Endothelial cell of umbilical vein (primary cell): ENCODE data around the gene RC3H1. TPM values are rescaled to one million over a fixed set of nuclear protein-coding genes. Genes with fewer than 3 reads are reported as not detected.

Experiments
- BruUV-seq: library from RNA; stranded (reverse); fragments of 400-500 nt; replicated peaks from 2 replicates; lab custom pipeline; 2021; lab: Mats Ljungman, UMichigan
- CTCF ChIA-PET: fragments of 300-600, 350-600 bp; sonication (Branson Sonifier 250); formaldehyde crosslinking; loops from one replicate; lab custom pipeline; 2021; ENCODE audit warnings: antibody characterized with exemption, inconsistent platforms; lab: Charles Lee
- POLR2A ChIA-PET: fragments of 300-600, 350-600 bp; sonication (Branson Sonifier 250); formaldehyde crosslinking; loops from one replicate; lab custom pipeline; 2021; ENCODE audit warnings: antibody characterized with exemption, inconsistent platforms; lab: Charles Lee
- DNase-seq: peaks from one replicate; pipeline ENCODE4 v3.0.0-alpha.2; 2011; ENCODE audit warnings: low read depth, low spot score
- FAIRE-seq: peaks from 2 replicates; lab custom pipeline; 2011; peaks lifted over from hg19 to GRCh38; lab: Jason Lieb, UNC
- H2AFZ ChIP-seq: 2 replicates; pipeline ENCODE4 v1.6.0; 2012; ENCODE audit warnings: low read depth, low read length, control low read depth, inconsistent platforms
- H3K27ac ChIP-seq: 2 replicates; pipeline ENCODE4 v1.5.1; 2011; ENCODE audit warnings: low read depth, mild to moderate bottlenecking, control low read depth, low read length, moderate library complexity; ENCODE audit not compliant: insufficient read depth
- H3K27me3 ChIP-seq, 2 experiments: 2 replicates each; pipeline versions ENCODE4 v1.6.0 to v1.6.1; 2011; ENCODE audit warnings: low read length in 2 of 2, mixed read lengths in 1 of 2; ENCODE audit not compliant: control insufficient read depth in 2 of 2, insufficient read depth in 2 of 2
- H3K36me3 ChIP-seq, 2 experiments: 2 replicates in 1 of 2; 3 replicates in 1 of 2; pipeline ENCODE4 v1.5.1; 2011; ENCODE audit warnings: low read length in 2 of 2, mild to moderate bottlenecking in 1 of 2, moderate library complexity in 1 of 2; ENCODE audit not compliant: control insufficient read depth in 2 of 2, insufficient read depth in 2 of 2; ENCODE audit errors: extremely low read depth in 1 of 2
- H3K4me1 ChIP-seq: 3 replicates; pipeline ENCODE4 v1.5.1; 2011; ENCODE audit warnings: mild to moderate bottlenecking, low read length; ENCODE audit not compliant: control insufficient read depth, insufficient read depth; ENCODE audit errors: extremely low read depth
- H3K4me2 ChIP-seq: 2 replicates; pipeline ENCODE4 v1.6.1; 2011; ENCODE audit warnings: low read length, control low read depth, mixed read lengths; ENCODE audit not compliant: insufficient read depth
- H3K4me3 ChIP-seq, 3 experiments: fragments of 200-600 bp in 1 of 3; sonication (generic), shearing (Covaris generic) in 1 of 3; replicated peaks in 1 of 3; 2 replicates each; pipeline ENCODE4 v1.5.1; 2011 to 2016; ENCODE audit warnings: control low read depth in 3 of 3, low read length in 3 of 3, mild to moderate bottlenecking in 2 of 3, inconsistent platforms in 1 of 3, low read depth in 1 of 3, moderate library complexity in 1 of 3; ENCODE audit not compliant: insufficient read depth in 1 of 3
- H3K79me2 ChIP-seq: 2 replicates; pipeline ENCODE4 v1.6.0; 2012; ENCODE audit warnings: low read length, inconsistent platforms; ENCODE audit not compliant: control insufficient read depth, insufficient read depth
- H3K9ac ChIP-seq: replicated peaks from 2 replicates; pipeline ENCODE3; 2011; ENCODE audit warnings: low read length, control low read depth; ENCODE audit not compliant: insufficient read depth; ENCODE audit errors: extremely low read depth
- H3K9me1 ChIP-seq: replicated peaks from 3 replicates; pipeline ENCODE4 v1.6.0; 2011; ENCODE audit warnings: mild to moderate bottlenecking, low read length; ENCODE audit not compliant: control insufficient read depth, insufficient read depth; ENCODE audit errors: extremely low read depth
- H3K9me3 ChIP-seq: replicated peaks from 2 replicates; pipeline ENCODE4 v1.5.1; 2012; ENCODE audit warnings: low read length, inconsistent platforms; ENCODE audit not compliant: control insufficient read depth, insufficient read depth
- H4K20me1 ChIP-seq: replicated peaks from 2 replicates; pipeline ENCODE3; 2011; ENCODE audit warnings: mild to moderate bottlenecking, low read length; ENCODE audit not compliant: control insufficient read depth, insufficient read depth; ENCODE audit errors: extremely low read depth
- EZH2 ChIP-seq: IDR thresholded peaks from 2 replicates; pipeline ENCODE4 v1.6.1; 2012; ENCODE audit warnings: borderline replicate concordance, low read depth, mild to moderate bottlenecking, moderate library complexity, low read length, inconsistent platforms; ENCODE audit not compliant: severe bottlenecking
- FOS ChIP-seq: IDR thresholded peaks from 2 replicates; pipeline ENCODE4 v1.6.1; 2011; ENCODE audit warnings: mild to moderate bottlenecking, low read length, moderate library complexity, borderline replicate concordance; ENCODE audit not compliant: insufficient read depth
- GATA2 ChIP-seq: IDR thresholded peaks from 2 replicates; pipeline ENCODE4 v1.7.0; 2011; ENCODE audit warnings: low read depth, mild to moderate bottlenecking, moderate library complexity, mixed read lengths, low read length; ENCODE audit not compliant: insufficient read length, insufficient read depth
- JUN ChIP-seq: IDR thresholded peaks from 2 replicates; pipeline ENCODE4 v1.6.1; 2011; ENCODE audit warnings: borderline replicate concordance, low read depth; ENCODE audit not compliant: insufficient read length, insufficient read depth
- MAX ChIP-seq: IDR thresholded peaks from 2 replicates; pipeline ENCODE4 v1.6.1; 2011; ENCODE audit not compliant: insufficient read depth, insufficient read length
- MYC ChIP-seq: IDR thresholded peaks from one replicate; pipeline ENCODE4 v1.6.1; 2011; ENCODE audit warnings: mild to moderate bottlenecking, low read depth, low read length
- POLR2A ChIP-seq: IDR thresholded peaks from 2 replicates; pipeline ENCODE4 v1.6.1; 2012; ENCODE audit warnings: low read depth, mild to moderate bottlenecking, control low read depth, low read length
- POLR2AphosphoS5 ChIP-seq: IDR thresholded peaks from 2 replicates; pipeline ENCODE4 v1.6.1; 2012; ENCODE audit warnings: low read depth, mild to moderate bottlenecking, control low read depth, low read length, moderate library complexity; ENCODE audit not compliant: insufficient read depth
- dilution Hi-C: fragments of 300-500 bp; cut with MboI; formaldehyde crosslinking; loops from one replicate; pipeline ENCODE4 v1.15.0; 2019; ENCODE audit warnings: low sequenced_read_pairs; ENCODE audit not compliant: extremely low pct_ligation_motif_present
- intact Hi-C: fragments of 100-400 bp; cut with micrococcal nuclease; formaldehyde crosslinking; loops from one replicate; pipeline ENCODE4 v1.10.0; 2022
- polyA plus RNA-seq, 4 experiments: library from polyadenylated mRNA; depleted of rRNA in 3 of 4; stranded (reverse) in 3 of 4; unstranded in 1 of 4; fragments of >200 nt; gene quantifications; 2 replicates each; pipeline versions ENCODE4 v1.2.1 to v1.2.3, GENCODE V29; 2011 to 2012; ENCODE audit warnings: missing spikeins in 1 of 4
- total RNA-seq: library from RNA; stranded (reverse); gene quantifications from 2 replicates; pipeline ENCODE4 v1.2.3, GENCODE V29; 2021
- TF ChIP-seq, protein P1 (sequence below), 2 donors: IDR thresholded peaks; 1 replicate in 1 of 2; 2 replicates in 1 of 2; pipeline ENCODE4 v1.5.1; 2011; ENCODE audit warnings: low read length in 2 of 2, mild to moderate bottlenecking in 2 of 2, moderate library complexity in 2 of 2, control low read depth in 1 of 2, inconsistent platforms in 1 of 2, low read depth in 1 of 2; ENCODE audit not compliant: insufficient read depth in 1 of 2; ENCODE audit errors: extremely low read depth in 1 of 2

Gene RC3H1
- total and polyA plus RNA-seq, 2 donors (not counting 3 experiments of a cell fraction or from before 2014, with no cell fraction given): 7.0 to 41.4 TPM

DNA sequence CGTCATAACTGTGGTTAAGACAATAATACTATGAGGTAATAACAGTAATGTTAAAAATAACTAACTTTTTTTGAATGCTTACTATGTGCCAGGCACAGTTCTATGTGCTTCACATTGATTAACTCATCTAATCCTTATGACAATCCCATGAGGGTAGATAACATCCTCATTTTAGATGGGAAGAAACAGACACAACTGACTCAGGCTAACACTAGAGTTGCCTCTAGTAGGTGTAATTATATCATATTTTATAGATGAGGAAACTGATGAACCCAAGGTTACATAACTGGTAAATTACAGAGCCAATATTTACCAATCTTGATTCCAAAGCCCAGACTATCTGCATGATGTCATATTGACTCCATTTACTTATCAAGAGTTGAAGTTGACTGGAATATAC lies 128.5 kb downstream of the RC3H1 start:
- intact Hi-C loops (no loop called here), dilution Hi-C loops (no loop called here)
- no peak for DNase-seq
- H3K4me1 ChIP-seq: no peaks in the 10 kb centered on the region
- no peak overlapping the region for H3K9ac ChIP-seq
- no peak overlapping the region for H3K4me3 ChIP-seq
- H3K9me3 ChIP-seq: no peaks in the 10 kb centered on the region
- H3K9me1 ChIP-seq: no peaks in the 10 kb centered on the region
- no peak for TF ChIP-seq GATA2
- TF ChIP-seq MYC: no peak
- TF ChIP-seq, protein P1, sequence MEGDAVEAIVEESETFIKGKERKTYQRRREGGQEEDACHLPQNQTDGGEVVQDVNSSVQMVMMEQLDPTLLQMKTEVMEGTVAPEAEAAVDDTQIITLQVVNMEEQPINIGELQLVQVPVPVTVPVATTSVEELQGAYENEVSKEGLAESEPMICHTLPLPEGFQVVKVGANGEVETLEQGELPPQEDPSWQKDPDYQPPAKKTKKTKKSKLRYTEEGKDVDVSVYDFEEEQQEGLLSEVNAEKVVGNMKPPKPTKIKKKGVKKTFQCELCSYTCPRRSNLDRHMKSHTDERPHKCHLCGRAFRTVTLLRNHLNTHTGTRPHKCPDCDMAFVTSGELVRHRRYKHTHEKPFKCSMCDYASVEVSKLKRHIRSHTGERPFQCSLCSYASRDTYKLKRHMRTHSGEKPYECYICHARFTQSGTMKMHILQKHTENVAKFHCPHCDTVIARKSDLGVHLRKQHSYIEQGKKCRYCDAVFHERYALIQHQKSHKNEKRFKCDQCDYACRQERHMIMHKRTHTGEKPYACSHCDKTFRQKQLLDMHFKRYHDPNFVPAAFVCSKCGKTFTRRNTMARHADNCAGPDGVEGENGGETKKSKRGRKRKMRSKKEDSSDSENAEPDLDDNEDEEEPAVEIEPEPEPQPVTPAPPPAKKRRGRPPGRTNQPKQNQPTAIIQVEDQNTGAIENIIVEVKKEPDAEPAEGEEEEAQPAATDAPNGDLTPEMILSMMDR (IDR thresholded peaks at IDR 0.05; ENCODE audit: extremely low read depth in 1 of 2, insufficient read depth in 1 of 2, low read depth in 1 of 2, low read length in 2 of 2): no peak
- TF ChIP-seq JUN: no peak
- TF ChIP-seq FOS: no peak
- TF ChIP-seq MAX: no peak
- TF ChIP-seq POLR2A: no peak
- no peak for TF ChIP-seq EZH2
- TF ChIP-seq POLR2AphosphoS5: no peak
- ChIA-PET CTCF (no interaction called here), POLR2A (no interaction called here)
- no peaks in the 10 kb centered on the region for H3K27me3 ChIP-seq
- H4K20me1 ChIP-seq: no peaks in the 10 kb centered on the region
- no peaks in the 10 kb centered on the region for H3K36me3 ChIP-seq
- H3K4me2 ChIP-seq: no peak overlapping the region
- H3K27ac ChIP-seq: no peak overlapping the region
- H3K79me2 ChIP-seq: no peaks in the 10 kb centered on the region
- no peak overlapping the region for H2AFZ ChIP-seq
- no TSS peak for BruUV-seq
- FAIRE-seq: no peak
